Gastroesophageal sphincter (tissue), 4 donors: Measurements from ENCODE around the gene CTXN3. TPM values are rescaled to one million over a fixed set of nuclear protein-coding genes. Genes with fewer than 3 reads are reported as not detected.
A peak's percentile ranks its signal among the peaks of the same experiment; 100 is the strongest.

Source experiments
- ATAC-seq: fragments of 150-250 bp; one replicate; pipeline ENCODE4 v1.9.1; 2016; ENCODE audit warnings: mild to moderate bottlenecking, moderate library complexity
- H3K27ac ChIP-seq, 4 donors: fragments of 200-600 bp; sonication (generic) in 3 of 4; 1 replicate in 3 of 4; 2 replicates in 1 of 4; pipeline ENCODE4 v1.5.1; 2016 to 2019
- H3K27me3 ChIP-seq: fragments of 200-600 bp; sonication (generic); one replicate; pipeline ENCODE4 v1.5.1; 2019
- H3K36me3 ChIP-seq, 2 donors: fragments of 200-600 bp; sonication (generic); one replicate each; pipeline ENCODE4 v1.5.1; 2019; ENCODE audit warnings: control low read depth in 1 of 2
- H3K4me1 ChIP-seq, 3 donors: fragments of 200-600 bp; sonication (generic); 1 replicate in 2 of 3; 2 replicates in 1 of 3; pipeline ENCODE4 v1.5.1; 2016 to 2019; ENCODE audit warnings: control low read depth in 2 of 3
- H3K4me3 ChIP-seq, 2 donors: fragments of 200-600 bp; sonication (generic); one replicate each; pipeline ENCODE4 v1.5.1; 2019; ENCODE audit warnings: mild to moderate bottlenecking in 1 of 2, moderate library complexity in 1 of 2
- H3K9me3 ChIP-seq, 3 donors: fragments of 200-600 bp; sonication (generic); one replicate each; pipeline ENCODE4 v1.5.1; 2017 to 2019; ENCODE audit warnings: control low read depth in 2 of 3
- EP300 ChIP-seq: sonication (generic); formaldehyde crosslinking; IDR thresholded peaks from one replicate; pipeline ENCODE4 v1.6.1; 2017; ENCODE audit warnings: antibody characterized with exemption, mild to moderate bottlenecking
- POLR2A ChIP-seq, 2 donors: fragments of 450-650 bp; IDR thresholded peaks; one replicate each; pipeline ENCODE4 v1.6.1; 2017; ENCODE audit warnings: antibody characterized with exemption in 2 of 2, mild to moderate bottlenecking in 2 of 2, moderate library complexity in 1 of 2
- POLR2AphosphoS5 ChIP-seq: sonication (generic); formaldehyde crosslinking; IDR thresholded peaks from one replicate; pipeline ENCODE4 v1.6.1; 2017; ENCODE audit warnings: antibody characterized with exemption
- WGBS, 2 donors: methylation state at CpG; one replicate each; pipeline ENCODE4 v1.1.5; 2018; ENCODE audit warnings: low coverage in 1 of 2; 5-methylcytosine and 5-hydroxymethylcytosine counted together
- total RNA-seq, 4 donors: library from RNA; depleted of rRNA; stranded (reverse); fragments of >200 nt; gene quantifications; one replicate each; pipeline ENCODE4 v1.1.0, GENCODE V29; 2016
- TF ChIP-seq, protein P1 (sequence below), 4 experiments: fragments of 200-600 bp in 2 of 4; fragments of 450-650 bp in 2 of 4; sonication (generic) in 1 of 4; IDR thresholded peaks; one replicate each; pipeline ENCODE4 v1.5.1; 2017 to 2019; ENCODE audit warnings: antibody characterized with exemption in 4 of 4, mild to moderate bottlenecking in 2 of 4, moderate library complexity in 2 of 4

CTXN3 gene
- total RNA-seq, 4 donors from 2014 or later, result 0.58 TPM; not detected in 3

DNA sequence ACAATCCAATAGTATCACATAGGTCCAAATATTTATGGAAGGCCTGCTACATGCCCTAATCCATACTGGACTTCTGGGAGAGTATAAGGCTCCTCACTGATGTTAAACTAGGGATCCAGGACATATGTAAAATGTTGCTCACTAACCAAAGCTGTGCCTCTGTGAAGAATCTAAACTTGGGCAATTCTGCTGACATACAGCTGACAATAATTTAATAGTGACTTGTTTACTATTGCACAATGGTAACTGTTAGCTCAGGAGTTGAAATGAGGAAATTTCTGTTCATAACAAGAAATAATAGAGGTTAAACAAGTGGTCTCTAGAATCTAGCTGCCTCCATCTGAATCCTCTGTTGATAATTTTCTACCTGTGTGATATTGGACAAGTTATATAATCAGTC lies 14.9 kb upstream of the CTXN3 start:
- no peak for TF ChIP-seq POLR2AphosphoS5
- TF ChIP-seq, protein P1, sequence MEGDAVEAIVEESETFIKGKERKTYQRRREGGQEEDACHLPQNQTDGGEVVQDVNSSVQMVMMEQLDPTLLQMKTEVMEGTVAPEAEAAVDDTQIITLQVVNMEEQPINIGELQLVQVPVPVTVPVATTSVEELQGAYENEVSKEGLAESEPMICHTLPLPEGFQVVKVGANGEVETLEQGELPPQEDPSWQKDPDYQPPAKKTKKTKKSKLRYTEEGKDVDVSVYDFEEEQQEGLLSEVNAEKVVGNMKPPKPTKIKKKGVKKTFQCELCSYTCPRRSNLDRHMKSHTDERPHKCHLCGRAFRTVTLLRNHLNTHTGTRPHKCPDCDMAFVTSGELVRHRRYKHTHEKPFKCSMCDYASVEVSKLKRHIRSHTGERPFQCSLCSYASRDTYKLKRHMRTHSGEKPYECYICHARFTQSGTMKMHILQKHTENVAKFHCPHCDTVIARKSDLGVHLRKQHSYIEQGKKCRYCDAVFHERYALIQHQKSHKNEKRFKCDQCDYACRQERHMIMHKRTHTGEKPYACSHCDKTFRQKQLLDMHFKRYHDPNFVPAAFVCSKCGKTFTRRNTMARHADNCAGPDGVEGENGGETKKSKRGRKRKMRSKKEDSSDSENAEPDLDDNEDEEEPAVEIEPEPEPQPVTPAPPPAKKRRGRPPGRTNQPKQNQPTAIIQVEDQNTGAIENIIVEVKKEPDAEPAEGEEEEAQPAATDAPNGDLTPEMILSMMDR (IDR thresholded peaks at IDR 0.05), result no peak
- no peak for TF ChIP-seq EP300
- no peak for TF ChIP-seq POLR2A (IDR thresholded peaks at IDR 0.05)
- ATAC-seq, result no peak
- no peaks in the 10 kb centered on the region for H3K27me3 ChIP-seq
- no peak overlapping the region for H3K4me3 ChIP-seq
- H3K36me3 ChIP-seq, result no peaks in the 10 kb centered on the region
- H3K9me3 ChIP-seq, result no peaks in the 10 kb centered on the region
- no peaks in the 10 kb centered on the region for H3K4me1 ChIP-seq
- H3K27ac ChIP-seq, result no peak overlapping the region

DNA sequence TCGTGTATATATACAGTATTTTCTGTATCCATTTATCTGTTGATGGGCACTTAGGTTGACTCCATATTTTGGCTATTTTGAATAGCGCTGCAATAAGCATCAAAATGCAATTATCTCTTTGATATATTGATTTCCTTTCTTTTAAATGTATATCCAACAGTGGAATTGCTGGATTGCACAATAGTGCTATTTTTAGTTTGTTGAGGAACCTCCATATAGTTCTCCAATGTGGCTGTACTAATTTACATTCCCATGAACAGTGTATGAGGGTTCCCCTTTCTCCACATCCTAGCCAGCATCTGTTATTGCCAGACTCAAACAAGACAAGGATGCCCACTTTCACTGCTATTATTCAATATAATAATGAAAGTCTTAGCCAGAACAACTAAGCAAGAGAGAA lies 9.1 kb upstream of the CTXN3 start:
- no peak overlapping the region for H3K4me3 ChIP-seq
- no peaks in the 10 kb centered on the region for H3K36me3 ChIP-seq
- no peaks in the 10 kb centered on the region for H3K9me3 ChIP-seq
- WGBS, 2 donors, result 70 to 93% methylated on average over 2 of the region's 2 CpGs
- no peak overlapping the region for H3K27ac ChIP-seq
- TF ChIP-seq POLR2AphosphoS5, result no peak
- TF ChIP-seq POLR2A (IDR thresholded peaks at IDR 0.05), result no peak
- TF ChIP-seq, protein P1 (IDR thresholded peaks at IDR 0.05), result no peak
- no peak for TF ChIP-seq EP300
- no peak for ATAC-seq
- peaks cover 0 to 13% (median 0%) of the 10 kb centered on the region in 3 donors for H3K4me1 ChIP-seq
- no peaks in the 10 kb centered on the region for H3K27me3 ChIP-seq

DNA sequence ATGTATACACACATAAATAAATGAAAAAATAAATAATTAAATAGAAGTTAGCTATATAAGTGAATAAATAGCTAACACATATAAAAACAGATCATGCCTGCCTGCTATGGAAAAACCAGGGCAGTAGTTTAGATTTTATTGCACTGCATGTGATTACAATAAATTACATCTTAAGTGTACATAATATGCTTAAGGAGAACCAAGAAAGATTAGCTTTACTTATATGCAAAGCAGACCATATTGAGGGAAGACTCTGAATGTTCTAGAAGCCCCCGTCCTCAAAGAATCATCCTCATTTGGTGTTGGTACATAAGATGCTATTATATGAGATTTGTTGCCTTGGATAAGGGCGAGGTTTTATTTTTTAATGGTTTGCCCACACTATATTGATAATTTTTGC lies 5.9 kb upstream of the CTXN3 start:
- no peaks in the 10 kb centered on the region for H3K36me3 ChIP-seq
- TF ChIP-seq POLR2A (IDR thresholded peaks at IDR 0.05) (no peak), EP300 (no peak), POLR2AphosphoS5 (no peak)
- TF ChIP-seq, protein P1 (IDR thresholded peaks at IDR 0.05), result no peak
- H3K9me3 ChIP-seq, result no peaks in the 10 kb centered on the region
- H3K27me3 ChIP-seq, result no peaks in the 10 kb centered on the region
- peak overlapping the region in 1 of 4 donors; percentile 55 for H3K27ac ChIP-seq
- H3K4me1 ChIP-seq, result peaks cover 0 to 44% (median 13%) of the 10 kb centered on the region in 3 donors
- ATAC-seq, result no peak
- no peak overlapping the region for H3K4me3 ChIP-seq
- 88 to 100% methylated on average over 1 to 2 of the region's 2 CpGs for WGBS, 2 donors

DNA sequence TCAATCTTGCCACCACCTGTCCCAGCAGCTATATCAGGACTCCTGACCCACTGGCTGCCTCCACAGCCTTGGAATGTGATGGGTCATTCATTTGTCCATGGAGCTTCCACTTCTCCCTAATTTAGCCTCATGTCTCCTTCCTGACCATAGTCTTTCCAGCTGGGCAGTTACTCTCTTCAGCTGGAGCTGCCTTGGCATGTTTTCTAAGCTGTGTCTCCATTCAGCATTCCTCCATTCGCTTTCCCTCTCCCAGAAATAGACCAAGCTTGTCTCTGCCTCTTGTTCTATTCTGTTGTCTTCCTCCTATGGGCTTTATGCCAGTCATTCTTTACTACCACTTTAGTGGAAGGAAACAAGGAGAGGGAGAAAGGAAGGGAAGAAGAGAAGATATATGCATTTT lies 5.3 kb upstream of the CTXN3 start:
- Histone ChIP-seq H3K27me3 (no peaks in the 10 kb centered on the region), H3K36me3 (no peaks in the 10 kb centered on the region), H3K27ac (peak overlapping the region in 3 of 4 donors; percentile 32 to 55 (median 42)), H3K9me3 (no peaks in the 10 kb centered on the region), H3K4me1 (peaks cover 0 to 50% (median 13%) of the 10 kb centered on the region in 3 donors), H3K4me3 (no peak overlapping the region)
- WGBS, 2 donors, result 0 to 25% methylated on average over 1 of the region's 1 CpG
- ATAC-seq, result no peak
- TF ChIP-seq, protein P1 (IDR thresholded peaks at IDR 0.05), result no peak

DNA sequence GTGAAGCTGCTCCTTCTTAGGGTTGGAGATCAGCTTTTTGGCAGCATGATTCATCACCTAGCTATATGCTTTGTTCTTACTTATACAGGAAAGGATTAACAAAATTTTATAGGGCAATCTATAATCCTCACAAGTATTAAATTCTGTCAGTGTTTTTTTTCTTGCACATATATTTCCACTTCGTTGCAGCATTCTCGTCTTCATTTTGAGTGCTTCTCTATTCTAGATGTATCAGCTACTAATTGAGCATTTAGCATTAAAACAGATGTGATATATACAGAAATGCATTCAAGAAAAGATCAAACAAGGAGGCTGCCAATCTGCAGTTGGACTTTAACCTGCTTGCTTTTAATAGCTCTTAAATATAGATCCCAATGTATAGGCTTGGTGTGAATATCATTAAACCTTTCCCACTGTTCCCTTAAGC lies 3.6 kb upstream of the CTXN3 start:
- no peaks in the 10 kb centered on the region for H3K36me3 ChIP-seq
- H3K27me3 ChIP-seq, result no peaks in the 10 kb centered on the region
- H3K27ac ChIP-seq, result peak overlapping the region in 2 of 4 donors; percentile 68 to 81
- TF ChIP-seq POLR2A (IDR thresholded peaks at IDR 0.05), result no peak
- TF ChIP-seq, protein P1 (IDR thresholded peaks at IDR 0.05), result no peak
- TF ChIP-seq EP300, result no peak
- TF ChIP-seq POLR2AphosphoS5, result no peak
- H3K4me1 ChIP-seq, result peaks cover 0 to 67% (median 18%) of the 10 kb centered on the region in 3 donors
- no peak for ATAC-seq
- no peaks in the 10 kb centered on the region for H3K9me3 ChIP-seq
- H3K4me3 ChIP-seq, result no peak overlapping the region
- 30 to 65% methylated on average over 2 of the region's 2 CpGs for WGBS, 2 donors
